Tibial nerve (tissue), 4 donors: Measurements from ENCODE around the gene WSCD2. TPM values are rescaled to one million over a fixed set of nuclear protein-coding genes. Genes with fewer than 3 reads are reported as not detected.

Experiments used
- DNase-seq, 2 donors: peaks; one replicate each; pipeline ENCODE4 v3.0.0-alpha.2; 2019; ENCODE audit warnings: low spot score in 2 of 2
- H3K27ac ChIP-seq, 4 donors: fragments of 200-600 bp; sonication (generic) in 3 of 4; one replicate each; pipeline ENCODE4 v1.5.1; 2017 to 2019; ENCODE audit warnings: mild to moderate bottlenecking in 1 of 4
- H3K27me3 ChIP-seq, 2 donors: fragments of 200-600 bp; sonication (generic) in 1 of 2; one replicate each; pipeline versions ENCODE4 v1.5.1 to v1.6.0; 2017 to 2019
- H3K36me3 ChIP-seq, 3 donors: fragments of 200-600 bp; sonication (generic); one replicate each; pipeline ENCODE4 v1.5.1; 2018 to 2019
- H3K4me1 ChIP-seq, 4 donors: fragments of 200-600 bp; sonication (generic) in 3 of 4; one replicate each; pipeline ENCODE4 v1.5.1; 2017 to 2019
- H3K4me3 ChIP-seq, 4 donors: fragments of 200-600 bp; sonication (generic) in 3 of 4; one replicate each; pipeline ENCODE4 v1.5.1; 2017 to 2019; ENCODE audit warnings: mild to moderate bottlenecking in 1 of 4, moderate library complexity in 1 of 4
- H3K9me3 ChIP-seq, 4 donors: fragments of 200-600 bp; sonication (generic) in 3 of 4; one replicate each; pipeline ENCODE4 v1.5.1; 2017 to 2019
- EP300 ChIP-seq, 2 donors: sonication (generic); formaldehyde crosslinking; IDR thresholded peaks; one replicate each; pipeline ENCODE4 v1.6.1; 2017; ENCODE audit warnings: antibody characterized with exemption in 2 of 2, mild to moderate bottlenecking in 1 of 2
- POLR2A ChIP-seq, 2 donors: fragments of 450-650 bp; IDR thresholded peaks; one replicate each; pipeline ENCODE4 v1.6.1; 2017; ENCODE audit warnings: antibody characterized with exemption in 2 of 2, mild to moderate bottlenecking in 2 of 2, moderate library complexity in 2 of 2
- WGBS, 2 donors: methylation state at CpG; one replicate each; pipeline ENCODE4 v1.1.5; 2018; 5-methylcytosine and 5-hydroxymethylcytosine counted together
- total RNA-seq, 4 donors: library from RNA; depleted of rRNA; stranded (reverse); fragments of >200 nt; gene quantifications; one replicate each; pipeline ENCODE4 v1.1.0, GENCODE V29; 2016
- TF ChIP-seq, protein P1 (sequence below), 5 experiments: fragments of 200-600 bp in 3 of 5; fragments of 450-650 bp in 2 of 5; sonication (generic) in 3 of 5; IDR thresholded peaks; one replicate each; pipeline ENCODE4 v1.5.1; 2016 to 2019; ENCODE audit warnings: antibody characterized with exemption in 5 of 5, mild to moderate bottlenecking in 3 of 5, moderate library complexity in 2 of 5

The WSCD2 gene
- total RNA-seq, 4 donors from 2014 or later: 4.2 to 38.9 (median 20.8) TPM

DNA sequence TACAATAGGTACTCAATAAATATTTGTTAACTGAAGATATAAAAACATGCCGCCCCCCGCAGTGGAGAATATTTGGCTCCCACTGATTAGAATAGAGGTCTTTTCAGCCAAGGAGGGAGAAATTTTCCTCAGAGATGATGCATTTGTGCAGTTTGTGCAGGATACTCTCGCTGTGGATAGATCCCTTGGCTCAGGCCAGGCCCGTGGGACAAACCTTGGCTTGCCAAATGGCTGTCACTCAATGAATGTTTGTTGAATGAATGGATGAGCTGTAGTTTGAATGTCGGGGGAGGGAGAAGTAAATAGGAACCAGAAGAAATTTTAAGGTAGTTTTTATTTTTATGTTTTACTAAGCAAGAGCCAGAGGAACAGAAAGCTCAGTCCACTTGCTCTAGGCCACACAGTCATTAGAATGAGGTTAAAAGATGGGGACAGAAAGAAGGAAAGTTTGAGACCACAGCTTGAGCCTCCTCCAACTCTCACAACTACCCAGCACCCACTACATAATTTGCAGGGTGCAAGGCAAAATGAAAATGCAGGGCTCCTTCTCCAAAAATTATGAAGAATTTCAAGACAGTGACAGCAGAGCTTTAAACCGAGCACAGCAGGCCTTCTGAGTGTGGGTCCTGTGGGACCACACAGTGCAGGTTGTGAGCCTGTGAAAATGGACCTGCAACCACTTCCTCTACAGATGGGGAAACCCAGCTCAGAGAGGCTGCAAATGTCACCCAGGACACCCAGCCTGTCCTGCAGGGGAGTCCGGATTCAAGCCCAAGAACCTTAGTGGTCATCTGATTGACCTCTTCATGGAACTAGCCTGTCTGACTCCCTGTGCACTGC, 51.4 kb downstream of the WSCD2 start:
- 74% methylated on average over 7 of the region's 7 CpGs for WGBS, 2 donors
- Histone ChIP-seq H3K4me1 (no peaks in the 10 kb centered on the region), H3K27me3 (no peaks in the 10 kb centered on the region), H3K27ac (no peak overlapping the region), H3K36me3 (no peaks in the 10 kb centered on the region), H3K4me3 (no peak overlapping the region), H3K9me3 (peaks cover 0 to 5% (median 0%) of the 10 kb centered on the region in 4 donors)
- no peak for DNase-seq
- TF ChIP-seq POLR2A (IDR thresholded peaks at IDR 0.05): no peak
- no peak for TF ChIP-seq EP300 (IDR thresholded peaks at IDR 0.05)
- TF ChIP-seq, protein P1, sequence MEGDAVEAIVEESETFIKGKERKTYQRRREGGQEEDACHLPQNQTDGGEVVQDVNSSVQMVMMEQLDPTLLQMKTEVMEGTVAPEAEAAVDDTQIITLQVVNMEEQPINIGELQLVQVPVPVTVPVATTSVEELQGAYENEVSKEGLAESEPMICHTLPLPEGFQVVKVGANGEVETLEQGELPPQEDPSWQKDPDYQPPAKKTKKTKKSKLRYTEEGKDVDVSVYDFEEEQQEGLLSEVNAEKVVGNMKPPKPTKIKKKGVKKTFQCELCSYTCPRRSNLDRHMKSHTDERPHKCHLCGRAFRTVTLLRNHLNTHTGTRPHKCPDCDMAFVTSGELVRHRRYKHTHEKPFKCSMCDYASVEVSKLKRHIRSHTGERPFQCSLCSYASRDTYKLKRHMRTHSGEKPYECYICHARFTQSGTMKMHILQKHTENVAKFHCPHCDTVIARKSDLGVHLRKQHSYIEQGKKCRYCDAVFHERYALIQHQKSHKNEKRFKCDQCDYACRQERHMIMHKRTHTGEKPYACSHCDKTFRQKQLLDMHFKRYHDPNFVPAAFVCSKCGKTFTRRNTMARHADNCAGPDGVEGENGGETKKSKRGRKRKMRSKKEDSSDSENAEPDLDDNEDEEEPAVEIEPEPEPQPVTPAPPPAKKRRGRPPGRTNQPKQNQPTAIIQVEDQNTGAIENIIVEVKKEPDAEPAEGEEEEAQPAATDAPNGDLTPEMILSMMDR (IDR thresholded peaks at IDR 0.05): no peak

DNA sequence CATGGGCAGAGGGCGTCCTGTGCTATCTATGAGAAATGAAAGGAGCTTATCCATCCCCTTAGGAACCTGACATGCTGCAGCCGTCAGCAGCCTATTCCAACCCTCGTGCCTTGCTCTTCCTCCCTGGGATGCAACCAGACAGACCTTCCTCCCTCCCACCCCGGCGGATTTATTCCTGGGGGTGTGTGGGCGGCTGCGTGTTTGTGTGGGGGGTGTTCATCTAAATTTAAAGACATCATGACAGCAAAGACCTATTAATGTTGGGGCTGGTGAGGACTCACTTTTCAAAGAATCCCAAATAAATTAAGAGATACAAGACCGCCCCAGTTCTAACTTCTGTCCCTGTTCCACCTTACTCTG, 52.0 kb downstream of the WSCD2 start:
- peaks cover 0 to 5% (median 0%) of the 10 kb centered on the region in 4 donors for H3K9me3 ChIP-seq
- WGBS, 2 donors: 58% methylated on average over 8 of the region's 8 CpGs
- no peaks in the 10 kb centered on the region for H3K36me3 ChIP-seq
- TF ChIP-seq, protein P1 (IDR thresholded peaks at IDR 0.05): no peak
- no peak for TF ChIP-seq EP300 (IDR thresholded peaks at IDR 0.05)
- TF ChIP-seq POLR2A (IDR thresholded peaks at IDR 0.05): no peak
- DNase-seq: no peak
- H3K4me3 ChIP-seq: no peak overlapping the region
- H3K4me1 ChIP-seq: no peaks in the 10 kb centered on the region
- H3K27ac ChIP-seq: no peak overlapping the region
- H3K27me3 ChIP-seq: no peaks in the 10 kb centered on the region

DNA sequence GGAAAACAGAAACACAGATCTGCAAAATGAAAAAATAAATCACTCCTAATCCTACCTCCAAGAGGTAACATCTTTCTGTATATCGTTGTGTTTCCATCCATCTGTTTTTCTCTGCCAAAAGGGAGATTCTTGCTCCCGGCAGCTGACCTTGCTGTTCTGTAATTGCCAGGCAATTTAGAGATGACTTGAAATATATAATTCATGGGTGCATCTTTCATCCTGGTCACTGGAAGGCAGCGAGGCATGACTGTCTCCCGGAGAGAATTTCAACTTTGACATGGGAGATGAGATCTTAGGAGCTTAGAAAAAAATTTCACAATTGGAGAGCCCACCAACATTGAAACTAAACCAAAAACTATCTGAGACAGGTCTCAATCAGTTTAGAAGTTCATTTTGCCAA, 53.0 kb downstream of the WSCD2 start:
- Histone ChIP-seq H3K9me3 (peaks cover 0 to 5% (median 0%) of the 10 kb centered on the region in 4 donors), H3K27ac (no peak overlapping the region), H3K4me1 (no peaks in the 10 kb centered on the region), H3K4me3 (no peak overlapping the region), H3K27me3 (no peaks in the 10 kb centered on the region), H3K36me3 (no peaks in the 10 kb centered on the region)
- TF ChIP-seq EP300 (IDR thresholded peaks at IDR 0.05) (no peak), POLR2A (IDR thresholded peaks at IDR 0.05) (no peak)
- TF ChIP-seq, protein P1 (IDR thresholded peaks at IDR 0.05): no peak
- DNase-seq: no peak
- 66 to 67% methylated on average over 4 of the region's 4 CpGs for WGBS, 2 donors

DNA sequence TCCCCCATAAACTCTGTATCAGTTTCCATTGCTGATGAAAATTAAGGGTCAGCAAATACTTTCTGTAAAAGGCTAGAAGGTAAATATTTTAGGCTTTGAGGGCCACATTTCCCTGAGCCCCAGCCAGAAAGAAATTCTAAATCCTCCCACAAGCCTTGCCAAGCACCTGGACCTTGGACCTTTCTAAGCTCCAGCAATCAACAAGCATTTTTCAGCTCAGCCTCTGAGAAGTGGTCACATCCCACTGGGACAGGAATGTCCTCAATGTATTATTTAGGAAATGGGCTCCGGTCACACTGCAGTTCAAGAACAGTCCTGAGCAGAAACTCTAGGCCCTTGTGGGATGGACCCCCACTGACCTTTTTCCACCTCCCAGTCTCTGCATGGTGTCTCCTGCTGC, 55.9 kb downstream of the WSCD2 start:
- no peak overlapping the region for H3K27ac ChIP-seq
- H3K9me3 ChIP-seq: peaks cover 0 to 7% (median 0%) of the 10 kb centered on the region in 4 donors
- H3K27me3 ChIP-seq: no peaks in the 10 kb centered on the region
- TF ChIP-seq, protein P1 (IDR thresholded peaks at IDR 0.05): no peak
- TF ChIP-seq POLR2A (IDR thresholded peaks at IDR 0.05) (no peak), EP300 (IDR thresholded peaks at IDR 0.05) (no peak)
- WGBS, 2 donors: 81 to 100% methylated on average over 1 of the region's 1 CpG
- H3K36me3 ChIP-seq: no peaks in the 10 kb centered on the region
- H3K4me3 ChIP-seq: no peak overlapping the region
- no peak for DNase-seq
- no peaks in the 10 kb centered on the region for H3K4me1 ChIP-seq

DNA sequence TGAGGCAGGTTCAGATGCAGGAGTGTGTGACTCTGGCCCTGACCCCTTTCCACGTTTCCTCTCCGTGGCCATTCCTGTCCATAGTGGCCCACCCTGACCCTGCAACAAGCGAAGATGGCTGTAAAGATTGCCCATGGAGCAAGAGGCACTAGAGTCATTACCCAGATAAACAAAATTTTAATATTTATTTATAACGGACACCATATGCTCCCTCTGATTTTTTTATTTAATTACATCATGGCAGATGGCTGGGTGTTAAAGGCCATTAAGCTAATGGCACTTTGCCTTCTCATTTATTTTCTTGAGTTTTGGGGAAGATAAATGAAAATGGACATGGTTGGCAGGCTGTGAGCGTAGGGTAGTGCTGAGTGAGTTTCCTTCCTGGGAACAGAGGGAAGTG, 58.7 kb downstream of the WSCD2 start:
- H3K27me3 ChIP-seq: no peaks in the 10 kb centered on the region
- peaks cover 0 to 7% (median 0%) of the 10 kb centered on the region in 4 donors for H3K9me3 ChIP-seq
- H3K36me3 ChIP-seq: no peaks in the 10 kb centered on the region
- WGBS, 2 donors: 71 to 72% methylated on average over 5 of the region's 5 CpGs
- peaks cover 0 to 13% (median 0%) of the 10 kb centered on the region in 4 donors for H3K4me1 ChIP-seq
- DNase-seq: no peak
- no peak overlapping the region for H3K27ac ChIP-seq
- H3K4me3 ChIP-seq: no peak overlapping the region
- no peak for TF ChIP-seq POLR2A (IDR thresholded peaks at IDR 0.05)
- TF ChIP-seq, protein P1 (IDR thresholded peaks at IDR 0.05): no peak
- no peak for TF ChIP-seq EP300 (IDR thresholded peaks at IDR 0.05)
